GM06990 (cell line): ENCODE results near the gene PPP2R2C.

Experiments used
- DNase-seq: peaks from one replicate; pipeline ENCODE4 v3.0.0-alpha.2; 2011; ENCODE audit not compliant: insufficient read length; ENCODE audit errors: extremely low read depth
- H3K27me3 ChIP-seq: replicated peaks from 2 replicates; pipeline ENCODE4 v1.6.0; 2011; ENCODE audit warnings: low read length; ENCODE audit not compliant: control insufficient read depth, insufficient read depth
- H3K36me3 ChIP-seq: 2 replicates; pipeline ENCODE4 v1.5.1; 2011; ENCODE audit warnings: low read length; ENCODE audit not compliant: control insufficient read depth, insufficient read depth
- H3K4me3 ChIP-seq: replicated peaks from 2 replicates; pipeline ENCODE4 v1.5.1; 2011; ENCODE audit warnings: low read depth, mild to moderate bottlenecking, control low read depth, low read length
- CTCF ChIP-seq: IDR thresholded peaks from 2 replicates; pipeline ENCODE4 v1.5.1; 2011; ENCODE audit warnings: low read length, control low read depth, mild to moderate bottlenecking, inconsistent platforms; ENCODE audit not compliant: insufficient read depth, poor library complexity, severe bottlenecking

The PPP2R2C gene

GRCh38 chr4:6332042-6332668 is 140.3 kb downstream of the PPP2R2C start:
- no peak for DNase-seq
- Histone ChIP-seq H3K27me3 (no peaks in the 10 kb centered on the region; the same call in 1 of the 2 replicates), H3K4me3 (no peak overlapping the region), H3K36me3 (no peaks in the 10 kb centered on the region)
- peak; percentile 81 for TF ChIP-seq CTCF

- H3K4me3 ChIP-seq, result no peak overlapping the region
- TF ChIP-seq CTCF, result no peak
- no peaks in the 10 kb centered on the region; the same call in 1 of the 2 replicates for H3K27me3 ChIP-seq
- DNase-seq, result no peak
- no peaks in the 10 kb centered on the region for H3K36me3 ChIP-seq
These were observed 140.9 kb downstream of the PPP2R2C start for GRCh38 chr4:6331468-6331867.

GRCh38 chr4:6331018-6331417 is 141.4 kb downstream of the PPP2R2C start:
- DNase-seq, result no peak
- no peak overlapping the region for H3K4me3 ChIP-seq
- H3K27me3 ChIP-seq, result no peaks in the 10 kb centered on the region; the same call in 1 of the 2 replicates
- H3K36me3 ChIP-seq, result no peaks in the 10 kb centered on the region
- TF ChIP-seq CTCF, result peak; percentile 80

- Histone ChIP-seq H3K36me3 (no peaks in the 10 kb centered on the region), H3K27me3 (no peaks in the 10 kb centered on the region; the same call in 1 of the 2 replicates), H3K4me3 (no peak overlapping the region)
- DNase-seq, result no peak
- TF ChIP-seq CTCF, result no peak
These were observed 142.0 kb downstream of the PPP2R2C start for GRCh38 chr4:6330384-6330767.

GRCh38 chr4:6329478-6330383 is 142.7 kb downstream of the PPP2R2C start:
- peaks cover 2% of the 10 kb centered on the region for H3K27me3 ChIP-seq
- H3K4me3 ChIP-seq, result no peak overlapping the region
- TF ChIP-seq CTCF, result no peak
- H3K36me3 ChIP-seq, result no peaks in the 10 kb centered on the region
- DNase-seq, result no peak
